OCI-LY3 (cell line): ENCODE results near the gene CCDC43.

Source experiments
- EZH2phosphoT487 ChIP-seq: fragments of 200-600 bp; shearing (Covaris generic); IDR thresholded peaks from 2 replicates; pipeline ENCODE4 v1.6.1; 2018; ENCODE audit warnings: antibody characterized with exemption, mixed run types, low read depth
- TF ChIP-seq, protein P1 (sequence below): fragments of 200-600, 300-600 bp; sonication (generic); IDR thresholded peaks from 2 replicates; pipeline ENCODE4 v1.5.1; 2014; ENCODE audit warnings: antibody characterized with exemption, low read length, low read depth

DNA sequence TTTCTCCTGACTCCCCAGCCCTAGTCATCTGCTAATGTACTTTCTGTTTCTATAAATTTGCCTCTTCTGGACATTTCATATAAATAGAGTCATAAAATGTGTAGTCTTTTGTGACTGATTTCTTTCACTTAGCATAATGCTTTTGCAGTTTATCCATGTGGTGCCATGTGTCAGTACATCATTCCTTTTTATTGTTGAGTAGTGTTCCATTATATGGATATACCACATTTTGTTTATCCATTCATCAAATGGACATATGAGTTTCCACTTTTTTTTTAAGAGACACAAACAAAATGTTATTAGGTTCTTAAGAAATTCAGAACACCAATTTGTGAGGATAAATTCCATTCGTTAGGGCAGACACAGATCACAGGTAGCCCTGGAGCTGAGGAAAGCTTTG lies 29.9 kb upstream of the CCDC43 start:
- TF ChIP-seq, protein P1, sequence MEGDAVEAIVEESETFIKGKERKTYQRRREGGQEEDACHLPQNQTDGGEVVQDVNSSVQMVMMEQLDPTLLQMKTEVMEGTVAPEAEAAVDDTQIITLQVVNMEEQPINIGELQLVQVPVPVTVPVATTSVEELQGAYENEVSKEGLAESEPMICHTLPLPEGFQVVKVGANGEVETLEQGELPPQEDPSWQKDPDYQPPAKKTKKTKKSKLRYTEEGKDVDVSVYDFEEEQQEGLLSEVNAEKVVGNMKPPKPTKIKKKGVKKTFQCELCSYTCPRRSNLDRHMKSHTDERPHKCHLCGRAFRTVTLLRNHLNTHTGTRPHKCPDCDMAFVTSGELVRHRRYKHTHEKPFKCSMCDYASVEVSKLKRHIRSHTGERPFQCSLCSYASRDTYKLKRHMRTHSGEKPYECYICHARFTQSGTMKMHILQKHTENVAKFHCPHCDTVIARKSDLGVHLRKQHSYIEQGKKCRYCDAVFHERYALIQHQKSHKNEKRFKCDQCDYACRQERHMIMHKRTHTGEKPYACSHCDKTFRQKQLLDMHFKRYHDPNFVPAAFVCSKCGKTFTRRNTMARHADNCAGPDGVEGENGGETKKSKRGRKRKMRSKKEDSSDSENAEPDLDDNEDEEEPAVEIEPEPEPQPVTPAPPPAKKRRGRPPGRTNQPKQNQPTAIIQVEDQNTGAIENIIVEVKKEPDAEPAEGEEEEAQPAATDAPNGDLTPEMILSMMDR, result no peak
- TF ChIP-seq EZH2phosphoT487, result no peak
